Measurements from ENCODE around the gene ARHGEF28.
A peak's percentile ranks its signal among the peaks of the same experiment; 100 is the strongest.

Gene ARHGEF28

DNA sequence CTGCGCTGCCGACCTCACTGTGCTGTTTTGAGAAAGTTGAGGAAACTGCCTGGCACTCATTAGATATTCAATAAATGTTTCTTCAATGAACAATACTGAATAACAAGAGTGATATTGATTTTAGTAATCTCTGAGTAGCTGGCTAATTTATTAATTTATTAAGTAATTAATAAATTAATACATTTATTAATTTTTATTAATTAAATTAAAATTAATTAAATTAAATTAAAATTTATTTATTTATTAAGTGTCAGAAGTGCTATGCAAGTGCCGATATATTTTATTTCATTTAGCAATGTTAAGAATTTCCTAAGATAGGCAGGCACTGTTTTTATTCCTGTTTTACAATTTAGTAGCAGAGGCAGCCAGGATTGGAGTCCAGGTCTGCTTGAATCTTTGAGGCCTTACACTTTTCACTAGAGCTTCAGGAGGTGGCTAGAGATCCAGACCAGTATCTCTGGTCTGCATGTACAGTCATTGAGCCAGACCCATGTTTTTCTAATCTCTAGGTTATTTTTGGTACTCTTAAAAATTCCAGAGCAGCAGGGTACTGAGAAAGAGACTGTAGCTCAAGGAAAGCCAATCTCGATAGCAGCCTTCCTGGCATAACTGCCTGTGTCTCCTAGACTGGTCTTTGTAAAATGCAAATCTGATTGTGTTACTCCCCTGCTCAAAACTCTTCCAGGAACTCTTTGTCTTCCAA is 109.2 kb downstream of the ARHGEF28 start:
- DNase-seq (ENCODE audit: low read depth): no peak
- H3K4me3 ChIP-seq (ENCODE audit: low read length): no peak overlapping the region
- no peak for TF ChIP-seq CTCF (conservative IDR thresholded peaks at IDR 0.05; ENCODE audit: low read depth, low read length)

DNA sequence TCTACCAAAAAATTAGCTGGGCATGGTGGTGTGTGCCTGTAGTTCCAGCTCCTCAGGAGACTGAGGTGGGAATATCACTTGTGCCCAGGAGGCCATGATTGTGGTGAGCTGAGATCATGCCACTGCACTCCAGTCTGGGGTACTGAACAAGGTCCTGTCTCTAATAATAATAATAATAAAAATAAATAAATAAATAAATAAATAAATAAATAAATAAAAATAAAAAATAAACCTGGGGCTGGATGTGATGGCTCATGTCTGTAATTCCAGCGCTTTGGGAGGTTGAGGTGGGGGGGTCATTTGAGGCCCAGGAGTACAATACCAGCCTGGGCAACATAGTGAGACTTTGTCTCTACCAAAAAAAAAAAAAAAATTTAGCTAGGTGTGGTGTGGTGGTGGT is 113.7 kb downstream of the ARHGEF28 start:
- DNase-seq (ENCODE audit: low read depth): no peak
- no peak for TF ChIP-seq CTCF (conservative IDR thresholded peaks at IDR 0.05; ENCODE audit: low read depth, low read length)
- H3K4me3 ChIP-seq (ENCODE audit: low read length): no peak overlapping the region

DNA sequence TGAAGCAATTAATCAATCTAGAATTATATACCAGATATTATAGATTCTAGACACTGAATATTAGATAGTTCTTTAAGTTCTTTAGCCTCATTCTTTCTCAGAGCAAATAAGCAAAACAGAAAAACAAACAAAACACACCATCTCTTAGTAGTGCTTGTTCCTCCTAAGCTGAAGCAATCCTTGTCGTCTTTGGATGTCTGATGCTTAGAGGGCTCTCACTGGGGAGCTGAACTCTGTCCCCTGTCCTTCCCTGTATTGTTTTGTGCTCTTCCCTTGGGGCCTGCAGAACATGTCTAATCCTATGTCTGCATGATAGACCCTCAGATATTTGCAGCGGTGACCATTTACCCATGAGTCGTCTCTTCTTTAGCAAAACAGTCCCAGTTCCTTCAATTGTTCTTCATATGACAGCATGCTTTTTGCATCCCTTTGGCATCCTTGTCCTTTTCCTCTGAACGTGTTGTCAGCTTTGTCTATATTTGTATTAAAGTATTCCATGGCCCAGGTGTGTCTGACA is 114.3 kb downstream of the ARHGEF28 start:
- no peak for DNase-seq (ENCODE audit: low read depth)
- no peak for TF ChIP-seq CTCF (conservative IDR thresholded peaks at IDR 0.05; ENCODE audit: low read depth, low read length)
- H3K4me3 ChIP-seq (ENCODE audit: low read length): no peak overlapping the region

GRCh38 chr5:73743161-73743560 is 117.2 kb downstream of the ARHGEF28 start:
- TF ChIP-seq CTCF (conservative IDR thresholded peaks at IDR 0.05; ENCODE audit: low read depth, low read length): no peak
- no peak overlapping the region for H3K4me3 ChIP-seq (ENCODE audit: low read length)
- DNase-seq (ENCODE audit: low read depth): no peak

GRCh38 chr5:73745836-73746235 is 119.8 kb downstream of the ARHGEF28 start:
- TF ChIP-seq CTCF (conservative IDR thresholded peaks at IDR 0.05; ENCODE audit: low read depth, low read length): no peak
- no peak for DNase-seq (ENCODE audit: low read depth)
- H3K4me3 ChIP-seq (ENCODE audit: low read length): no peak overlapping the region

DNA sequence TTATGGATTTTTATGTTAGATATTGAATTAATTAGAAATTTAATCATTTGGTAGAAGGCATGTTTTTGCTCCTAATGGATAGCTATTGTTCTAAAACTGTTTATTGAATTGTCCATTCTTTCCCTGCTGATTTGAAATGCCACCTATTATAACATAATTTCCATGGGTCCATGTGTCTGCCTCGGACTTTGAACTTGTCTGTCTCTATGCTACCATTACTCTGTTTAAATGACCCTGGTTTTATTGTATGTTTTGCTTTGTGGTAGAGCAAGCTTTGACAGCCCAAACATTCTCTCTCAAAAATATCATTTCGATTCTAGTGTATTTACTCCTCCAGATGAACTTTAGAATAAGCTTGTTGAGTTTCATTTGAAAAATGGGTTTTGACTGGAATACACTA is 120.6 kb downstream of the ARHGEF28 start:
- H3K4me3 ChIP-seq (ENCODE audit: low read length): no peak overlapping the region
- TF ChIP-seq CTCF (conservative IDR thresholded peaks at IDR 0.05; ENCODE audit: low read depth, low read length): no peak
- DNase-seq (ENCODE audit: low read depth): no peak

DNA sequence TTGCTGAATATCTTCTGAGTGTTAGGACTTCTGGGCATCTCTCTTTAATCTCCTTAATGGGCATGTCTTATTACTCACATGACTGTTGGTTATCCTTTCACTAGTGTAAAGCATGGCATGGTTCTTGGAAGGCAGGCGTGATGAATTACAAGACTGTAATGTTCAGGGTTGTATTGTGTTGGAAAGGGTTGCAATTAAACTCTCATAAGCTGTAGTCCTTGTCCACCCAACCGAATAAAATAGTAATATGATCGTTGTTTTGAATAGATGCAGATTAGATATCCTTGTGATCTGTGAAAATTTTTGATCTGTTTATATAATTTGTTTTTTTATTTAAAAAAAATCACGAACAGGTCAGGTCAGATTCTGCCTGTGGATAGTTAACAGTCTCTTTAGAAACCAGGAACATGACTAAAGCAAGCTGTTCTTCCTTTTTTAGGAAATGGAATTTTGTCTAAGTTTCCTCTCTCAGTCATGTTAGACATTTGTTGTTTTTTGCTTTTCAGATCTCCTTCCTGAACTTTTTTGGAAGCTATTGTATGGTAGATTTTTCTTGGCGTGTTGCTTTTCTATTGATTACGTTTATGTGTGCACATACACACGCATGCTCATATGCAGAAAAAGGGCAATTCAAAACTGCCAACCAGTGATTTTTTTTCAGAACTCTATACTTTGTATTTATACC is 121.8 kb downstream of the ARHGEF28 start:
- H3K4me3 ChIP-seq (ENCODE audit: low read length): no peak overlapping the region
- peak; percentile 15 for DNase-seq (ENCODE audit: low read depth)
- TF ChIP-seq CTCF (conservative IDR thresholded peaks at IDR 0.05; ENCODE audit: low read depth, low read length): no peak
